Stimulated activated CD4-positive, alpha-beta T cell treated with anti-CD3 and anti-CD28 coated beads, TNF-alpha, amount 100 ng/mL, for 4 hours (primary cell): ENCODE results near the gene NELL1.

ENCODE experiments used
- DNase-seq, 3 experiments: peaks; one replicate each; pipeline ENCODE4 v3.0.0-alpha.2; 2020; ENCODE audit warnings: low read depth in 3 of 3

Gene NELL1

GRCh38 chr11:20964985-20965384, 295.6 kb downstream of the NELL1 start:
- no peak for DNase-seq

- no peak for DNase-seq
Measured at GRCh38 chr11:20966489-20966888, 297.1 kb downstream of the NELL1 start.

- DNase-seq: no peak
Measured at GRCh38 chr11:20973940-20974559, 304.7 kb downstream of the NELL1 start.

GRCh38 chr11:20980736-20981135, 311.4 kb downstream of the NELL1 start:
- no peak for DNase-seq

- DNase-seq: no peak
Measured at GRCh38 chr11:20990447-20990846, 321.1 kb downstream of the NELL1 start.

GRCh38 chr11:20991471-20991870, 322.1 kb downstream of the NELL1 start:
- DNase-seq: no peak

GRCh38 chr11:21007297-21007696, 337.9 kb downstream of the NELL1 start:
- no peak for DNase-seq

- DNase-seq: no peak
Measured at GRCh38 chr11:21018248-21018647, 348.9 kb downstream of the NELL1 start.

- DNase-seq: no peak
Measured at GRCh38 chr11:21026685-21027084, 357.3 kb downstream of the NELL1 start.

- DNase-seq: no peak
Measured at GRCh38 chr11:21037850-21038249, 368.5 kb downstream of the NELL1 start.

- DNase-seq: no peak
Measured at GRCh38 chr11:21038801-21039200, 369.4 kb downstream of the NELL1 start.

- DNase-seq: no peak
Measured at GRCh38 chr11:21040630-21041029, 371.2 kb downstream of the NELL1 start.

GRCh38 chr11:21048626-21049025, 379.2 kb downstream of the NELL1 start:
- no peak for DNase-seq

- no peak for DNase-seq
Measured at GRCh38 chr11:21053466-21053865, 384.1 kb downstream of the NELL1 start.

GRCh38 chr11:21056644-21057043, 387.3 kb downstream of the NELL1 start:
- DNase-seq: no peak

GRCh38 chr11:21059879-21060278, 390.5 kb downstream of the NELL1 start:
- no peak for DNase-seq

GRCh38 chr11:21066030-21066429, 396.6 kb downstream of the NELL1 start:
- no peak for DNase-seq

- no peak for DNase-seq
Measured at GRCh38 chr11:21068886-21069285, 399.5 kb downstream of the NELL1 start.

- DNase-seq: no peak
Measured at GRCh38 chr11:21069909-21070308, 400.5 kb downstream of the NELL1 start.

- DNase-seq: no peak
Measured at GRCh38 chr11:21072558-21072957, 403.2 kb downstream of the NELL1 start.

GRCh38 chr11:21082853-21083252, 413.5 kb downstream of the NELL1 start:
- DNase-seq: no peak

GRCh38 chr11:21088930-21089329, 419.5 kb downstream of the NELL1 start:
- DNase-seq: no peak

GRCh38 chr11:21104641-21105040, 435.3 kb downstream of the NELL1 start:
- no peak for DNase-seq

GRCh38 chr11:21105196-21105917, 436.0 kb downstream of the NELL1 start:
- no peak for DNase-seq
